Activated CD8-positive, alpha-beta memory T cell treated with anti-CD3 and anti-CD28 coated beads for 48 hours (primary cell): Measurements from ENCODE around the gene WFIKKN2.
"Not testable (repeated sequence)": the region's sequence is repeated elsewhere in the genome, so short reads cannot be mapped to it uniquely, and the experiment has no call there.

Experiments
- DNase-seq, 3 experiments: peaks; one replicate each; pipeline ENCODE4 v3.0.0-alpha.2; 2020; ENCODE audit warnings: low read depth in 2 of 3, low spot score in 2 of 3

Gene WFIKKN2

GRCh38 chr17:50871898-50872297, 36.5 kb downstream of the WFIKKN2 start:
- DNase-seq = no peak

DNA sequence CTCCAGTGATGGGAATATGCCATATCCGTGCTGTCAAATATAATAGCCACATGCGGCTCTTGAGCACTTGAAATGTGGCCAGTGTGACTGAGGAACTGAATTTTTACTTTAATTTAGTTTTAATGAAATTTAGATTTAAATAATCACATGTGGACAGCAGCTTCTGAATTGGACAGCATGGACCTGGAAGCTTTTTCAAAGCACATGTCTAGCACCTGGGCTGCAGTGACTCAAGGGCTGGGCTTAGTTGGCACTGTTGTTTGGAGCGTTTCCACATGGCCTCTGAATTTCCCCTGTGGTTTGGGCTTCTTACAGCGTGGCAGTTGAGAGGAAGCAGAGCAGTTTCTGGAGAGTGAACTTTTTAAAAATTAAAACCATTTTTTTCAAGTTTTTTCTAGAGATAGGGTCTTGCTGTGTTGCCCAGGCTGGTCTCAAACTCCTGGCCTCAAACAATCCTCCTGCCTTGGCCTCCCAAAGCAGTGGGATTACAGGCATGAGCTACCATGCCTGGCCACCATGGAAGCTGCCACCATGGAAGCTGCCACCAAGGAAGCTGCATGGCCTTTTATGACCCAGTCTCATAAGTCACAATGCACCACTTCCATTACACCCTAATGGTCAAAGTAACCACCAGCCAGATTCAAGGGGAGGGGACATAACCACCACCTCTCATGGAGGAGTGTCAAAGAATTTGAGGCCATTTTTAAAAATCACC, 37.5 kb downstream of the WFIKKN2 start:
- peak in 1 of 3 experiments; percentile 25 for DNase-seq

GRCh38 chr17:50875074-50875473, 39.7 kb downstream of the WFIKKN2 start:
- DNase-seq = no peak

DNA sequence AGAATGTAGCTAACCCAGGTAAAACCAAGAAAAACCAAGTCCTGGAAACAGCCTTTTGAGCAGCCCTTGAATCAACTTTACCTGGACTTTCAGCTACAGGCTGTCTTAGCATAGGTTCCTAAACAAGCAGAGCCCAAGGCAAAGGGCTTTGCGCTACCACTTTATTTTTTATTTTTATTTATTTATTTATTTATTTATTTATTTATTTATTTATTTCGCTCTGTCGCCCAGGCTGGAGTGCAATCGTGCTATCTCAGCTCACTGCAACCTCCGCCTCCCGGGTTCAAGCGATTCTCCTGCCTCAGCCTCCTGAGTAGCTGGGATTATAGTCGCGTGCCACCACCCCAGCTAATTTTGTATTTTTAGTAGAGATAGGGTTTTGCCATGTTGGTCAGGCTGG, 41.7 kb downstream of the WFIKKN2 start:
- DNase-seq = not testable (repeated sequence)

GRCh38 chr17:50877838-50878237, 42.5 kb downstream of the WFIKKN2 start:
- DNase-seq = no peak

DNA sequence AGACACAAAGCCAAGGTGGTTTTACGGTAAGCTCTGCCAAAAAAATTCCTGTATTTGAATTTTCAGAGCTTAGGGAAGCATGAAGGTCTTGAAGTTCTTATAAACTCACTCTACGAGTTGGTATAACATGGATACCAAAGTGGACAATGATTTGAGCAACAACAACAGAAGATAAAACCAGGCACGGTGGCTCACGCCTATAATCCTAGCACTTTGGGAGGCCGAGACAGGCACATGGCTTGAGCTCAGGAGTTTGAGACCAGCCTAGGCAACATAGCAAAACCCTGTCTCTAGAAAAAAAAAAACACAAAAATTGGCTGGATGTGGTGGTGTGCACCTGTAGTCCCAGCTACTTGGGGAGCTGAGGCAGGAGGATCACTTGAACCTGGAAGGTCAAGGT, 43.7 kb downstream of the WFIKKN2 start:
- DNase-seq = no peak

GRCh38 chr17:50881182-50881581, 45.8 kb downstream of the WFIKKN2 start:
- DNase-seq = no peak

- DNase-seq = no peak
These were observed 47.5 kb downstream of the WFIKKN2 start for GRCh38 chr17:50882851-50883250.

DNA sequence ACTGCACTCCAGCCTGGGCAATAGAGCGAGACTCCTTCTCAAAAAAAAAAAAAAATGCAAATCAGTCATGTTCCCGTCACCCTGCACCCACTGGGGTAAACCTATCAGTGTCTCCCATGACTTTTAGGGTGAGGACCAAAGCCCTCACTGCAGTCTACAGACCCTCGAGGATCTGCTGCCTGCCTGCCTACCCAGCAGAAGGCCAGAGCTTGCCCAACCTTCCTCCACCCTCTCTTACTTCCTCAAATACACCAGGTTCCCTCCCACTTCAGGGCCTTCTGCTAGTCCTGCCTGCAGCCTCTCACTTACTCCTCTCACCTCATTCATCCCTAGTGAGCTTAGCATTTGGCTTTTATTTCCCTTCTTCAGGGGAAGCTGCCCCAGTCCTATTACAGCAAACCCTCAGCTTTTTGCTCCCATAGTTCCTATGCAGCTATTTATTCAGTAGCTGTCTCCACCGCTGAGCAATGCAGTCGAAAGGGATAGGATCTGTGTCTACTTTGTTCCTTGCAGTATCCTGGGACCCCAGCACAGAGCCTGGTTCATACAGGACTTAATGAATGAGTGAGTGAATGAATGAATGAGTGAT, 48.6 kb downstream of the WFIKKN2 start:
- DNase-seq = no peak

DNA sequence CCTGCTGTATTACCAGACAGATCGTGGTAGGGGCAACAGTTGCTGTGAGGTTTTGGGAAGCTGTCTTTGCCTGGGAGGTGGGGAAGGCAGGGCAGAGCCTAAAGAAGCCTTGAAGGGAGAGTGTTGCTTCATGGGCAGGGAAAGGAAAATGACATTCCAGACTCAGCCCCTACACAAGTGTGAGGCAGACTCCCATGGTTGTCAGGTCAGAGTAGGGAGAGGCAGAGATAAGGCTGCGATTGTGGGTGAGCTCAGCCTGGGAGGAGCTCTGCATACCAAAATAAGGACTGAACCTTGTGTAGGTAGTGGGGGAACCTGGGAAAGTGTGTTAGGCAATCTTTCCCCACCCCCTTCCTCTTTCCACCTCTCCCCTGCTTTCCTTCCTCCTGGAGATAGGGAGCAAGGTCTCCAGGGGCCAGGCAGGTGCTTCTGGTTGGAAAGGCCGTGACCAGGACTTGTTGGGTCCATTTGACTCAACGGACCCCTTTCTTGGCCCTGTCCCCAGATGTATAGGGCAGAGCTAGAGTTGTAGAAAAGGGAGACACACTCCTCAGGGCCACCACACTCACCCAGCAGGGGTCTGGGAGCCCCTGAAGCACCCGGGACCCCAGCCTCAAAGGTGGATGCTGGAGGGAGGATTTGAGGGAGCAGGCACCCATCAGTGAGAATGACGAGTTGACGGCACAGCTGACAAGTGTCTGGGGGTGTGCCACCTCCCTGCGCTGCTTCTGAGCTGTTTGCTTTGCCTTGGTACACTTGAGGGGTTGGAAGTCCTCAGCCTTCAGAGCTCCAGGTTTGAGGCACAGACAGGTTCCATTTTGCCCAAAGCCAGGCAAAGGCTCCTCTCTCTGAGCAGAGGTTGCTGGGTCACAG, 49.3 kb downstream of the WFIKKN2 start:
- DNase-seq = no peak

- no peak for DNase-seq
These were observed 52.4 kb downstream of the WFIKKN2 start for GRCh38 chr17:50887705-50888245.

- DNase-seq = no peak
These were observed 54.2 kb downstream of the WFIKKN2 start for GRCh38 chr17:50889528-50890118.

- DNase-seq = no peak
These were observed 55.5 kb downstream of the WFIKKN2 start for GRCh38 chr17:50890675-50891516.

DNA sequence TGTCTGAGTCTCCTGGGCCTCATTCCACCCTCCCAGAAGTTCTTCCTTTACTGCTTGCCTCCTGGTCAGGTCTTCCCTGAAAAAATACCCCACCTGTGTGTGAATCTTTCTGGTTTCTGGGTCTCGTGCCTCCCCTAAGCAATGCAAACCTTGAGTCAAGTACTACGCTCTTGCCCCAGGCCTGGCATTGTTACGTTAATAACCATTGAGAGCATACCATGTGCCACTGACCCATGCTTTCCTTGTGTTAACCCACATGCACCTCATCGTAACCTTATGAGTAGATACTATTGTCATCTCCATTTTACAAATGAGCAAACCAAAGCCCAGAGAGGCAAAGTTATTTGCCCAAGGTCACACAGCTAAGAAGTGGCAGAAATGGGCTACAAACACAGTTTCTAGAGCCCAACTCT, 56.2 kb downstream of the WFIKKN2 start:
- no peak for DNase-seq
